GM10266 (cell line): ENCODE measurements around the gene MUC5AC.
"Not testable (repeated sequence)": the region's sequence is repeated elsewhere in the genome, so short reads cannot be mapped to it uniquely, and the experiment has no call there.

Experiments used
- DNase-seq: peaks from one replicate; pipeline ENCODE4 v3.0.0; 2012; ENCODE audit errors: extremely low spot score
- CTCF ChIP-seq: IDR thresholded peaks from 2 replicates; pipeline ENCODE4 v1.5.1; 2012; ENCODE audit warnings: mild to moderate bottlenecking, low read depth; ENCODE audit not compliant: control insufficient read depth, insufficient read depth; ENCODE audit errors: missing control alignments

Gene MUC5AC

GRCh38 chr11:1168256-1168655 lies 10.5 kb downstream of the MUC5AC start:
- no peak for DNase-seq
- no peak for TF ChIP-seq CTCF

GRCh38 chr11:1168721-1169161 lies 11.0 kb downstream of the MUC5AC start:
- no peak for DNase-seq
- no peak for TF ChIP-seq CTCF

GRCh38 chr11:1171223-1171984 lies 13.7 kb downstream of the MUC5AC start:
- TF ChIP-seq CTCF = no peak
- DNase-seq = no peak

GRCh38 chr11:1171985-1172728 lies 14.4 kb downstream of the MUC5AC start:
- no peak for TF ChIP-seq CTCF

GRCh38 chr11:1172729-1173117 lies 15.0 kb downstream of the MUC5AC start:
- DNase-seq = no peak
- TF ChIP-seq CTCF = no peak

More at GRCh38 chr11:1171985-1172728, 14.4 kb downstream of the MUC5AC start:
- no peak for DNase-seq

- DNase-seq = not testable (repeated sequence)
Observed at GRCh38 chr11:1173396-1173795, 15.6 kb downstream of the MUC5AC start.

- no peak for TF ChIP-seq CTCF
- no peak for DNase-seq
Observed at GRCh38 chr11:1174441-1175370, 17.0 kb downstream of the MUC5AC start.
